GM12801 (cell line): ENCODE data around the gene SLAMF6.

Source experiments
- CTCF ChIP-seq: IDR thresholded peaks from one replicate; pipeline ENCODE4 v1.5.1; 2011; ENCODE audit warnings: control low read depth; ENCODE audit not compliant: insufficient read length; ENCODE audit errors: extremely low read depth

Gene SLAMF6

GRCh38 chr1:160455153-160455517, 67.9 kb downstream of the SLAMF6 start:
- no peak for TF ChIP-seq CTCF

GRCh38 chr1:160454371-160455152, 68.5 kb downstream of the SLAMF6 start:
- TF ChIP-seq CTCF, result no peak

- no peak for TF ChIP-seq CTCF
Measured at GRCh38 chr1:160453443-160453842, 69.6 kb downstream of the SLAMF6 start.

GRCh38 chr1:160451859-160452232, 71.2 kb downstream of the SLAMF6 start:
- no peak for TF ChIP-seq CTCF

- no peak for TF ChIP-seq CTCF
Measured at GRCh38 chr1:160451119-160451858, 71.8 kb downstream of the SLAMF6 start.

GRCh38 chr1:160449494-160449893, 73.6 kb downstream of the SLAMF6 start:
- TF ChIP-seq CTCF, result no peak

GRCh38 chr1:160446945-160447600, 76.0 kb downstream of the SLAMF6 start:
- TF ChIP-seq CTCF, result no peak
